K562 (cell line): ENCODE measurements around the gene FBXW8. TPM values are rescaled to one million over a fixed set of nuclear protein-coding genes. Genes with fewer than 3 reads are reported as not detected.

Experiments used
- ATAC-seq: fragments of 200-7000 bp; cut with Tn5 transposase; 3 replicates; pipeline ENCODE4 v1.9.1; 2020; ENCODE audit warnings: moderate library complexity
- BruUV-seq: library from RNA; stranded (reverse); fragments of 400-500 nt; replicated peaks from 2 replicates; lab custom pipeline; 2021; lab: Mats Ljungman, UMichigan
- CTCF ChIA-PET: fragments of 300-600 bp; formaldehyde crosslinking; extraction: SDS; loops from one replicate; lab custom pipeline; 2021; ENCODE audit warnings: low intra/inter-chr PET ratio; lab: Yijun Ruan, JAX
- POLR2A ChIA-PET: fragments of 300-600, 350-650 bp; sonication (Branson Sonifier 250); formaldehyde crosslinking; extraction: SDS; loops from one replicate; lab custom pipeline; 2021; ENCODE audit warnings: antibody characterized with exemption, inconsistent platforms; lab: Yijun Ruan, JAX
- DNase-seq, 4 experiments: peaks; one replicate each; pipeline versions ENCODE4 v3.0.0 to v3.0.0-alpha.2; 2011 to 2018; ENCODE audit warnings: low spot score in 3 of 4, mixed read lengths in 3 of 4; ENCODE audit errors: extremely low read depth in 1 of 4
- FAIRE-seq: peaks from 2 replicates; lab custom pipeline; 2011; peaks lifted over from hg19 to GRCh38; lab: Jason Lieb, UNC
- H2AFZ ChIP-seq: 2 replicates; pipeline ENCODE4 v1.6.0; 2011; ENCODE audit warnings: low read depth, low read length, control low read depth, inconsistent platforms
- H3K27ac ChIP-seq: fragments of 200-600 bp; 3 replicates; pipeline ENCODE4 v1.8.0; 2011; ENCODE audit warnings: low read depth, mild to moderate bottlenecking, control low read depth, inconsistent platforms, low read length, moderate library complexity, mixed read lengths; ENCODE audit errors: extremely low read depth
- H3K27me3 ChIP-seq, 2 experiments: fragments of 300-600 bp in 1 of 2; 2 replicates in 1 of 2; 3 replicates in 1 of 2; pipeline versions ENCODE4 v1.6.0 to v1.8.0; 2011; ENCODE audit warnings: inconsistent platforms in 2 of 2, low read length in 2 of 2, mild to moderate bottlenecking in 1 of 2, mixed read lengths in 1 of 2, moderate library complexity in 1 of 2; ENCODE audit not compliant: control insufficient read depth in 2 of 2, insufficient read depth in 2 of 2
- H3K36me3 ChIP-seq: fragments of 300-600 bp; 3 replicates; pipeline ENCODE4 v1.8.0; 2011; ENCODE audit warnings: mild to moderate bottlenecking, low read length, inconsistent platforms; ENCODE audit not compliant: control insufficient read depth, insufficient read depth
- H3K4me1 ChIP-seq, 2 experiments: fragments of 200-600 bp in 1 of 2; replicated peaks in 1 of 2; 2 replicates in 1 of 2; 3 replicates in 1 of 2; pipeline versions ENCODE4 v1.5.1 to v1.8.0; 2011; ENCODE audit warnings: inconsistent platforms in 2 of 2, low read length in 2 of 2, mild to moderate bottlenecking in 1 of 2, mixed read lengths in 1 of 2, moderate library complexity in 1 of 2; ENCODE audit not compliant: control insufficient read depth in 2 of 2, insufficient read depth in 2 of 2
- H3K4me2 ChIP-seq: 2 replicates; pipeline ENCODE4 v1.6.1; 2011; ENCODE audit warnings: low read length, control low read depth, inconsistent platforms, mixed read lengths; ENCODE audit not compliant: insufficient read depth
- H3K4me3 ChIP-seq: fragments of 200-600 bp; sonication (generic), shearing (Covaris generic); 2 replicates; pipeline ENCODE4 v1.5.1; 2016; ENCODE audit warnings: control low read depth, inconsistent platforms
- H3K79me2 ChIP-seq: fragments of 200-600 bp; 3 replicates; pipeline ENCODE4 v1.8.0; 2011; ENCODE audit warnings: low read length, inconsistent platforms; ENCODE audit not compliant: control insufficient read depth, insufficient read depth
- H3K9ac ChIP-seq, 2 experiments: 2 replicates each; pipeline versions ENCODE4 v1.6.0 to v1.6.1; 2011; ENCODE audit warnings: low read depth in 2 of 2, low read length in 2 of 2, control low read depth in 1 of 2, inconsistent platforms in 1 of 2, mild to moderate bottlenecking in 1 of 2, mixed read lengths in 1 of 2; ENCODE audit not compliant: insufficient read depth in 1 of 2
- H3K9me1 ChIP-seq: one replicate; pipeline ENCODE4 v1.6.0; 2011; ENCODE audit warnings: inconsistent platforms, mild to moderate bottlenecking, low read length, moderate library complexity; ENCODE audit not compliant: control insufficient read depth, insufficient read depth
- H3K9me3 ChIP-seq: replicated peaks from 2 replicates; pipeline ENCODE4 v1.5.1; 2011; ENCODE audit warnings: low read depth, low read length, inconsistent platforms; ENCODE audit not compliant: control insufficient read depth, insufficient read depth
- H4K20me1 ChIP-seq: replicated peaks from 2 replicates; pipeline ENCODE4 v1.6.1; 2011; ENCODE audit warnings: low read length, inconsistent platforms, mixed read lengths; ENCODE audit not compliant: control insufficient read depth, insufficient read depth
- PBX2 ChIP-seq, 2 experiments: IDR thresholded peaks in 1 of 2; conservative IDR thresholded peaks in 1 of 2; 2 replicates each; pipeline ENCODE4 v1.6.1; 2016; ENCODE audit warnings: low read depth in 2 of 2, mild to moderate bottlenecking in 1 of 2, missing compliant biosample characterization in 1 of 2, missing genetic modification characterization in 1 of 2, moderate library complexity in 1 of 2
- POLR2B ChIP-seq: fragments of 450-650 bp; IDR thresholded peaks from 2 replicates; pipeline ENCODE4 v1.6.1; 2018; ENCODE audit warnings: low read depth; ENCODE audit not compliant: partially characterized antibody
- WGBS: fragments of 100-300 bp; shearing (Covaris generic); methylation state at CpG from one replicate; pipeline ENCODE4 v1.1.6; 2016; ENCODE audit warnings: low coverage, mixed read lengths; ENCODE audit not compliant: insufficient coverage; ENCODE audit errors: missing lambda C conversion rate; 5-methylcytosine and 5-hydroxymethylcytosine counted together
- in situ Hi-C: fragments of 300-500 bp; cut with MboI; formaldehyde crosslinking; loops from 4 replicates; pipeline ENCODE4 v1.15.0; 2018; ENCODE audit warnings: inconsistent platforms, mixed read lengths
- intact Hi-C: fragments of 100-400 bp; cut with micrococcal nuclease; formaldehyde crosslinking; loops from 2 replicates; pipeline ENCODE4 v1.14.2; 2022
- polyA plus RNA-seq, 8 experiments: library from polyadenylated mRNA; depleted of rRNA in 4 of 8; stranded (reverse) in 5 of 8; unstranded in 3 of 8; fragments of >200 nt; fragmentation: Nextera tagmentation in 2 of 8; fragmentation: Illumina TruSeq in 1 of 8; extraction: Ambion mirVana in 2 of 8; extraction: Trizol in 1 of 8; gene quantifications; 2 replicates each; pipeline versions ENCODE4 v1.2.1 to v1.2.3, GENCODE V29; 2011 to 2014; ENCODE audit warnings: inconsistent platforms in 1 of 8, missing spikeins in 1 of 8
- total RNA-seq, 7 experiments: library from RNA; depleted of rRNA in 6 of 7; stranded (reverse); fragments of >200 nt in 6 of 7; fragmentation: Illumina TruSeq in 2 of 7; extraction: Trizol in 2 of 7; gene quantifications; 2 replicates each; pipeline versions ENCODE4 v1.2.1 to v1.2.3, GENCODE V29; 2011 to 2021; ENCODE audit warnings: low replicate concordance in 1 of 7

The FBXW8 gene
- total and polyA plus RNA-seq, 9 of the 15 experiments (the other 6 are each of a cell fraction or from before 2014, with no cell fraction given) = 0.58 to 8.3 (median 4.4) TPM

GRCh38 chr12:116950628-116951325 lies 40.0 kb downstream of the FBXW8 start:
- Histone ChIP-seq H3K4me2 (no peak overlapping the region; the same call in 1 of the 2 replicates), H3K27me3 (no peaks in the 10 kb centered on the region), H3K36me3 (peaks cover 9% of the 10 kb centered on the region; the same call in 2 of the 3 replicates), H3K79me2 (no peaks in the 10 kb centered on the region), H3K27ac (no peak overlapping the region), H2AFZ (no peak overlapping the region), H3K4me1 (peaks cover 0 to 13% of the 10 kb centered on the region in 2 experiments; a peak in 3 of 5 replicates), H3K9me1 (no peaks in the 10 kb centered on the region), H3K9me3 (no peaks in the 10 kb centered on the region), H3K9ac (no peak overlapping the region), H4K20me1 (no peaks in the 10 kb centered on the region; the same call in 1 of the 2 replicates), H3K4me3 (no peak overlapping the region)
- CTCF ChIA-PET = no interaction called here
- TF ChIP-seq POLR2B (no peak), PBX2 (CRISPR knock-in tag; IDR thresholded peaks at IDR 0.05; ENCODE audit: low read depth) (no peak), PBX2 (tag; conservative IDR thresholded peaks at IDR 0.05; ENCODE audit: low read depth) (peak; percentile 57; the same call in 1 of the 2 replicates)
- peak; percentile 20; the same call in 1 of the 3 replicates for ATAC-seq
- peak in 1 of 4 experiments; percentile 6 for DNase-seq
- POLR2A ChIA-PET = interaction anchor here (0.7 to 0.9 kb wide), 2 partner anchors 11 to 56 kb away, joined by 3 to 5 read pairs; no protein-coding TSS in a partner anchor
- in situ Hi-C loops (loop anchor here (25.0 kb wide), 1 partner anchor 238 kb away; no protein-coding TSS in a partner anchor), intact Hi-C loops (no loop called here)
- 25% methylated on average over 15 of the region's 15 CpGs for WGBS
- no peak for FAIRE-seq
- BruUV-seq = no TSS peak
